Karpas-422 (cell line): ENCODE data around the gene SERHL2. TPM values are rescaled to one million over a fixed set of nuclear protein-coding genes. Genes with fewer than 3 reads are reported as not detected.
A peak's percentile ranks its signal among the peaks of the same experiment; 100 is the strongest.
"Not testable (repeated sequence)": the region's sequence is repeated elsewhere in the genome, so short reads cannot be mapped to it uniquely, and the experiment has no call there.

ENCODE experiments used
- DNase-seq: peaks from one replicate; pipeline ENCODE4 v3.0.0-alpha.2; 2015
- H2AFZ ChIP-seq: fragments of 200-600 bp; sonication (generic); 2 replicates; pipeline ENCODE4 v1.6.1; 2014; ENCODE audit warnings: antibody characterized with exemption, low read length, mixed read lengths
- H3K27ac ChIP-seq: fragments of 200-600 bp; sonication (generic); 2 replicates; pipeline ENCODE4 v1.5.1; 2014; ENCODE audit warnings: mild to moderate bottlenecking, low read length, moderate library complexity
- H3K27me3 ChIP-seq: fragments of 200-600 bp; sonication (generic); 2 replicates; pipeline ENCODE4 v1.6.1; 2014; ENCODE audit warnings: low read length, mixed read lengths
- H3K36me3 ChIP-seq: fragments of 200-600 bp; sonication (generic); 2 replicates; pipeline ENCODE4 v1.6.1; 2014; ENCODE audit warnings: low read length, mixed read lengths; ENCODE audit not compliant: insufficient read depth
- H3K4me1 ChIP-seq: fragments of 200-600 bp; sonication (generic); 2 replicates; pipeline ENCODE4 v1.6.1; 2014; ENCODE audit warnings: mild to moderate bottlenecking, low read length, mixed read lengths
- H3K4me2 ChIP-seq: fragments of 200-600 bp; sonication (generic); 2 replicates; pipeline ENCODE4 v1.6.1; 2014; ENCODE audit warnings: low read length, low read depth, mild to moderate bottlenecking; ENCODE audit not compliant: poor library complexity, severe bottlenecking
- H3K4me3 ChIP-seq: fragments of 200-600 bp; sonication (generic); 2 replicates; pipeline ENCODE4 v1.5.1; 2014; ENCODE audit warnings: mild to moderate bottlenecking, antibody characterized with exemption, low read length, mixed read lengths
- H3K79me2 ChIP-seq: fragments of 200-600 bp; sonication (generic); 2 replicates; pipeline ENCODE4 v1.6.1; 2014; ENCODE audit warnings: mild to moderate bottlenecking, low read length, mixed read lengths
- H3K9ac ChIP-seq: fragments of 200-600 bp; sonication (generic); 2 replicates; pipeline ENCODE4 v1.6.0; 2014; ENCODE audit warnings: low read length
- H3K9me2 ChIP-seq: fragments of 200-600 bp; sonication (generic), shearing (Covaris generic); replicated peaks from 2 replicates; pipeline ENCODE4 v1.6.0; 2014; ENCODE audit warnings: mild to moderate bottlenecking, low read length, moderate library complexity; ENCODE audit not compliant: insufficient read depth
- H3K9me3 ChIP-seq: fragments of 300-700, 200-600 bp; sonication (generic); 2 replicates; pipeline ENCODE4 v1.6.1; 2014; ENCODE audit warnings: low read length, mixed read lengths
- H4K20me1 ChIP-seq: fragments of 200-600 bp; sonication (generic); 2 replicates; pipeline ENCODE4 v1.6.1; 2014; ENCODE audit warnings: mild to moderate bottlenecking, antibody characterized with exemption, low read length, low read depth; ENCODE audit not compliant: insufficient read depth
- total RNA-seq: library from RNA; depleted of rRNA; stranded (reverse); fragments of >200 nt; shearing (Covaris generic); gene quantifications from 2 replicates; pipeline ENCODE4 v1.2.3, GENCODE V29; 2014; ENCODE audit warnings: low replicate concordance; rRNA removed

The SERHL2 gene, protein sequence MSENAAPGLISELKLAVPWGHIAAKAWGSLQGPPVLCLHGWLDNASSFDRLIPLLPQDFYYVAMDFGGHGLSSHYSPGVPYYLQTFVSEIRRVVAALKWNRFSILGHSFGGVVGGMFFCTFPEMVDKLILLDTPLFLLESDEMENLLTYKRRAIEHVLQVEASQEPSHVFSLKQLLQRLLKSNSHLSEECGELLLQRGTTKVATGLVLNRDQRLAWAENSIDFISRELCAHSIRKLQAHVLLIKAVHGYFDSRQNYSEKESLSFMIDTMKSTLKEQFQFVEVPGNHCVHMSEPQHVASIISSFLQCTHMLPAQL
- total RNA-seq = 3.2 and 3.7 TPM in 2 replicates

DNA sequence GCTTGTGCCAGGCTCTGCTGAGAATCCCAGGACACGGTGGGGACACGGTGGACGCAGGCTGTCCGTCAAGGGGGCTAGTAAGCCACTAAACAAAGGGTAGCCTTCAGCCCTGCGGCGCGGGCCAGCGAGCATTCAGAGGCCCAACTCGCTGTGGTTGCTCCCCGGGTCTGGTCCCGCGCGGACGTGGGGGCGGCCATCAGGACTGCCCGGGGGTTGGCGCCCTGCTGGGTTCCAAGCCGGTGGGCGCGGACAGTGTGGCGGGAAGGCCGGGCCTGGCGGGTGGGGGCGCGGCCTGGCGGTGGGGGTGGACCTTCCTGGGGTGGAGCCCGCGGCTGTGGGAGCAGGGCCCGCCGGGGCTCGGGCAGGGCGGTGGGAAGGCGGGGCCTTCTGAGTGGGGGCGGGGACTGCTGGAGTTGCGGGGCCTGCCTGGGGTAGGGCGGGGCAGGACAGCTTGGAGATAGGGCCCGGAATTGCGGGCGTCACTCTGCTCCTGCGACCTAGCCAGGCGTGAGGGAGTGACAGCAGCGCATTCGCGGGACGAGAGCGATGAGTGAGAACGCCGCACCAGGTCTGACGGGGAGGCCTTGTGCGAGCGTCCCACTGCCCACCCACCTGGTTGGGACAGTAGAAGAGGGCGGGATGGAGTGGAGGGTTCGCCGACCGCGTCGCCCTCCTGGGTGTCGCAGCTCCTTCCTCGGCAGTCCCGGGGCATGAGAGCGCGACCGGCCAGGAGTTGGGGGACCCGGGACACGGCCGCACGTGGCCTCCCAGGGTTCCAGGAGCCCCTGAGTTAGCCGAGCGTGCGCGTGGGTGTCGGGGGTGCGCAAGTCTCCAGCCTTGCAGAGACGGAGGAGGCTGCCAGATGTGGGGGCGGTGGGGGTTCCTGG is at the start of gene SERHL2:
Gene SERHL2 (plus strand): TSS at position 482 of the 887 bp plus-strand sequence. CDS start 65 bp downstream, at position 547.
- Histone ChIP-seq H3K4me3 (peak within 1 kb of the TSS; percentile 63; the same call in 1 of the 2 replicates), H3K4me1 (peaks cover 25% of the 10 kb centered on the region), H2AFZ (peak within 1 kb of the TSS; percentile 23; the same call in 1 of the 2 replicates), H3K9me2 (no peaks in the 10 kb centered on the region), H3K27me3 (no peaks in the 10 kb centered on the region), H3K79me2 (no peaks in the 10 kb centered on the region), H3K27ac (no peak within 1 kb of the TSS), H3K4me2 (peak within 1 kb of the TSS; percentile 70), H3K9me3 (no peaks in the 10 kb centered on the region), H3K9ac (peak within 1 kb of the TSS; percentile 51), H3K36me3 (no peaks in the 10 kb centered on the region), H4K20me1 (no peaks in the 10 kb centered on the region)
- DNase-seq = peak; percentile 86

DNA sequence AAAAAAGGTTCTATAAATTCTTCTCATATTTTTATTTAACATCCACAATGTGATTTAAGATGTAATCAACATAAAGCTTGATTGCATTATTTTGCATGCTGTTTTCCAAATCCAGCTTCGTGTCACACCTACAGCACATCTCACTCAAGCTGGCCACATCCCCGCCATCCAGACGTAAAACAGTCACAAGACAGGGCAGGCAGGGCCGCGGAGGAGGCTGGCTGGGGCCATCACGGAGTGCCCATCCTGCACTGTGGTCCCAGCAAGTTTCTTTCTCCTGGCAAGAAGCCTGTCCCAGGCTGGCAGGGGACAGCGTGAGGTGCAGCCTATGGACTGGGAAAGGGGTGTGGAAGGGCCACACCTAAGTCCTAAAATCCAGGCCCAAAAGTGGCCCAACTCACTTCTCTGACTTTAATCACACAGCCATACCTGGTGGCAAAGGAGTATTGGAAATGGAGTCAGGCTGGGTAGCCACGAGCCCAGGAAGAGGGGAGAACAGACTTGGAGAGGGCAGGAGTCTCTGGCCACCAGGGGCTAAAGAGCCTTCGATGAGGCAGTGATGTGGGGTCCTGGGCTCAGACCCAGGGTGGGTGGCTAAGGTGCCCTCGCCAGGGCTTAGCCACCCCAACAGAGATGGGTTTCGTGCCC is 45.3 kb upstream of the SERHL2 start:
- H3K9me2 ChIP-seq, H4K20me1 ChIP-seq, H3K4me3 ChIP-seq, H2AFZ ChIP-seq, H3K9me3 ChIP-seq, H3K36me3 ChIP-seq, H3K4me2 ChIP-seq, H3K4me1 ChIP-seq, H3K27ac ChIP-seq, H3K9ac ChIP-seq, H3K27me3 ChIP-seq, H3K79me2 ChIP-seq: not testable (repeated sequence)
- peak; percentile 59 for DNase-seq

DNA sequence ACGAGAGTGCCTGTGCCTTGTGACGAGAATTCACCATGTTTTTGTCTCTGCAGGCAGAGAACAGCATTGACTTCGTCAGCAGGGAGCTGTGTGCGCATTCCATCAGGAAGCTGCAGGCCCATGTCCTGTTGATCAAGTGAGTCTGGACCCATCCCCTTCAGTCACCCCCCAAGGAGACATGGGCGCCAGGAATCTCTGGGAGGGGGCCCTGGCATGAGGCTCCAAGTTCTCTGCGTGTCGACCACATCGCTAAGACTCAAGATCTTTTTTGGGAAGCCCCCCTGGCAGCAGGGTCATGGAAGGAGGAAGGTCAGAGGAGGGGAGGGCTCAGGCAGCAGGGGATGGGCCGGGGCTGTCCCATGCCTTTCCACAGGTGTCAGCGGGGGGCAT is 44.8 kb upstream of the SERHL2 start:
- H3K4me2 ChIP-seq, H3K27me3 ChIP-seq, H3K9me2 ChIP-seq, H2AFZ ChIP-seq, H3K36me3 ChIP-seq, H4K20me1 ChIP-seq, H3K9ac ChIP-seq, H3K4me3 ChIP-seq, H3K79me2 ChIP-seq, H3K27ac ChIP-seq, H3K9me3 ChIP-seq, H3K4me1 ChIP-seq: not testable (repeated sequence)
- peak; percentile 54 for DNase-seq

DNA sequence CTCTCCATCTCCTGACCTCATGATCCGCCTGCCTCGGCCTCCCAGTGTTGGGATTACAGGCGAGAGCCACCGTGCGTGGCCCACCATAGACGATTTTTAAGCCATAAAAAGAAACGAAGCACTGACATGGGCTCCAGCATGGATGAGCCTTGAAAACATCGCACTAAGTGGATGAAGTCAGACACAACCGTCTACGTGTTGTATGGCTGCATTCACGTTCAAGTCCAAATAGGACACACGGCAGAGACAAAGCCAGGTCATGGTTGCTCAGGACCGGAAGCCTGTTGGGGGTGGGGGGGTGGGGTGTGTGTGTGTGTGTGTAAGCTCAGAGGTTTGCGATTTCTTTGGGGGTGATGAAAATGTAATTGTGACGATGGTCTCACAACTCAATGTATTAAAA is 44.2 kb upstream of the SERHL2 start:
- Histone ChIP-seq H3K79me2 (no peaks in the 10 kb centered on the region), H3K4me3 (no peak overlapping the region), H4K20me1 (no peaks in the 10 kb centered on the region), H3K4me1 (no peaks in the 10 kb centered on the region), H3K27ac (no peak overlapping the region), H3K27me3 (no peaks in the 10 kb centered on the region), H3K9ac (no peak overlapping the region), H2AFZ (no peak overlapping the region), H3K4me2 (no peak overlapping the region), H3K36me3 (no peaks in the 10 kb centered on the region), H3K9me3 (no peaks in the 10 kb centered on the region), H3K9me2 (no peaks in the 10 kb centered on the region)
- peak; percentile 65 for DNase-seq

DNA sequence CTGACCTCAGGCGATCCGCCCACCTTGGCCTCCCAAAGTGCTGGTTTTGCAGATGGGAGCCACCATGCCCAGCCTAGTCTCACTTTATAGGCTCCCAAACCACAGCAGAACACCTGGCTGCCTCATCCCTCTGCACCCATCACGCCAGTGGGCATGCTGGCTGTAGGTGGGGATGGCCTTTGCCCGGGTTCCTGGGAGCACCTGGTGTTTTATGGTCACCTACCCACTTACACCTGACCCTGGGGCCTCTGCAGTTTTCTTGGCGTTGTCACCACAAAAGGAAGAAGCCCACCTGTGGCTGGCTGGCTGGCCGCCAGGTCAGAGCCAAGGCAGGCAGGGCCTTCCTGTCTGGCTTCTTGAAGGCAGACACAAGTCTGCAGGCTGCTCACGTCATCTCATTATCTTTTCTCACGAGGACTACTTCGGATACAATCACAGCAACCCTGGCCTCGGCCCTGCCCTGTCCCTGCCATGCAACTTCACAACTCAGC is 42.3 kb upstream of the SERHL2 start:
- no peaks in the 10 kb centered on the region for H3K4me1 ChIP-seq
- DNase-seq = no peak
- H3K4me2 ChIP-seq = no peak overlapping the region
- no peaks in the 10 kb centered on the region for H3K79me2 ChIP-seq
- H3K27me3 ChIP-seq = no peaks in the 10 kb centered on the region
- H3K27ac ChIP-seq = no peak overlapping the region
- H3K9ac ChIP-seq = no peak overlapping the region
- no peak overlapping the region for H2AFZ ChIP-seq
- H3K36me3 ChIP-seq = peaks cover 2% of the 10 kb centered on the region; the same call in 1 of the 2 replicates
- H3K9me3 ChIP-seq = no peaks in the 10 kb centered on the region
- H3K4me3 ChIP-seq = no peak overlapping the region
- H4K20me1 ChIP-seq = peaks cover 8% of the 10 kb centered on the region
- H3K9me2 ChIP-seq = no peaks in the 10 kb centered on the region

DNA sequence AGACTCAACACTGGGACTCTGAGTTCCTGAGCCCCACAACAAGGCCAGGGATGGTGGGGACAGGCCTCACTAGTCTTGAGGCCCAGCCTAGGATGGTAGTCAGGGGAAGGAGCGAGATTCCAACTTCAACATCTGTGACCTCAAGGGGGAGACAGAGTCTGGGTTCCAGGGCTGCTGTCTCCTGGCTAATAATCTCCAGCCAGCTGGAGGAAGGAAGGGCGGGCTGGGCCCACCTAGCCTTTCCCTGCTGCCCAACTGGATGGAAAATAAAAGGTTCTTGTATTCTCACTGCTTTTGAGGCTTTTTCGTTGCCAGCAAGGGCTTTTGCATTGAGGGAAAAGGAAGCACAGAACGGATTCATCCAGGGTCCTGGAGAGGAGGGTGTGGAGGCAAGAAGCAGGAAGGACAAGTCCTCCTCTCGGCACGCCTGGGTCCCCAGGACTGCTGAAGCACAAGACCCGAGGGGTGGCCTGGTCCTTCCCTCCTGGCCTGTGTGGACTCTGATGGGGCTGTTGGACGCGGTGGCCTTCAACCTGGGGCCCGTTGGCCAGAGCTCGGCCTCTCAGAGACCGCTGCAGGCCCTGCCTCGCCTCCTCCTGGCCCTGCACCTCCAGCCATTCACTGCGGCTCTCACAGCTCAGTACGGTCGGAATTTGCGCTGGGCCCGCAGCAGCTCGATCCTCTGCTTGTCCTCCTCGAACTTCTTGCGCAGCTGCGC is 41.3 kb upstream of the SERHL2 start:
- H3K4me3 ChIP-seq, H3K27me3 ChIP-seq, H3K79me2 ChIP-seq, H3K9me2 ChIP-seq, H3K9ac ChIP-seq, H3K36me3 ChIP-seq, H4K20me1 ChIP-seq, H3K9me3 ChIP-seq, DNase-seq, H3K27ac ChIP-seq, H3K4me1 ChIP-seq, H3K4me2 ChIP-seq, H2AFZ ChIP-seq: not testable (repeated sequence)

DNA sequence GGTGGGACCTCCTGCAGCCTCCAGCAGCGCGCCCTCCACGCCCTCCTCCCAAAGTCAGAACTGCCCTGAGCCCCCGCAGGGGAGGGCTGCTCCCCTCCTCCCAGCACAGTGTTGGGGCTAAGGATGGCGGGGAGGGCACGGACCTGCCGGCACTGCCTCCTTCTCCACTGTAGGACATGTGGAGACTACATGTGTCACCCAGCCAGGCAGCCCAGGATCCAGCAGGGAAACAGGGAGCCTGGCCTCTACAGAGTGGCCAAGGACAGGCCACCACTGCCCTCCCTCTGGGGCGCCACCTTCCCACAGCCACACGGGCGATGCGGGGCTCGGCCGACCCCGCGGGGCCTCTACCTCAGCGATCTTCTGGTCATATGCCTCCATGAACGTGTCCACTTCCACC is 39.4 kb upstream of the SERHL2 start:
- peaks cover 13% of the 10 kb centered on the region for H3K36me3 ChIP-seq

More for the DNA sequence above, 39.4 kb upstream of the SERHL2 start:
- H3K4me3 ChIP-seq, H3K27ac ChIP-seq, H3K9me2 ChIP-seq, H2AFZ ChIP-seq, H3K27me3 ChIP-seq, H4K20me1 ChIP-seq, DNase-seq, H3K4me1 ChIP-seq, H3K9me3 ChIP-seq, H3K9ac ChIP-seq, H3K4me2 ChIP-seq: not testable (repeated sequence)
- peaks cover 16% of the 10 kb centered on the region for H3K79me2 ChIP-seq
